HepG2 (cell line): Measurements from ENCODE around the gene CD84. TPM values are rescaled to one million over a fixed set of nuclear protein-coding genes. Genes with fewer than 3 reads are reported as not detected.
A peak's percentile ranks its signal among the peaks of the same experiment; 100 is the strongest.
"Not testable (repeated sequence)": the region's sequence is repeated elsewhere in the genome, so short reads cannot be mapped to it uniquely, and the experiment has no call there.

Experiments
- ATAC-seq: fragments of 200-7000 bp; cut with Tn5 transposase; 3 replicates; pipeline ENCODE4 v1.9.1; 2020; ENCODE audit warnings: mild to moderate bottlenecking, moderate library complexity
- BruUV-seq: library from RNA; stranded (reverse); fragments of 400-500 nt; replicated peaks from 2 replicates; lab custom pipeline; 2021; lab: Mats Ljungman, UMichigan
- CTCF ChIA-PET: fragments of 300-600 bp; formaldehyde crosslinking; extraction: SDS; loops from one replicate; lab custom pipeline; 2021; ENCODE audit warnings: low total read pairs, inconsistent platforms, low intra/inter-chr PET ratio; lab: Yijun Ruan, JAX
- POLR2A ChIA-PET: fragments of 350-600 bp; sonication (Branson Sonifier 250); formaldehyde crosslinking; loops from one replicate; lab custom pipeline; 2020; ENCODE audit warnings: antibody characterized with exemption, inconsistent platforms; lab: Yijun Ruan, JAX
- DNase-seq: peaks from one replicate; pipeline ENCODE4 v3.0.0-alpha.2; 2015; ENCODE audit warnings: low spot score
- FAIRE-seq: peaks from 3 replicates; lab custom pipeline; 2011; peaks lifted over from hg19 to GRCh38; lab: Jason Lieb, UNC
- H2AFZ ChIP-seq: one replicate; pipeline ENCODE4 v1.6.1; 2011; ENCODE audit warnings: low read length, inconsistent platforms
- H3K27ac ChIP-seq: fragments of 300-600 bp; 3 replicates; pipeline ENCODE4 v1.8.0; 2011; ENCODE audit warnings: mixed run types, mild to moderate bottlenecking, mixed read lengths, low read length, inconsistent platforms; ENCODE audit not compliant: insufficient read depth; ENCODE audit errors: extremely low read length
- H3K27me3 ChIP-seq, 2 experiments: fragments of 200-600 bp in 1 of 2; 2 replicates in 1 of 2; 3 replicates in 1 of 2; pipeline versions ENCODE4 v1.6.0 to v1.8.0; 2011; ENCODE audit warnings: low read length in 2 of 2, mild to moderate bottlenecking in 2 of 2, moderate library complexity in 2 of 2, inconsistent platforms in 1 of 2; ENCODE audit not compliant: insufficient read depth in 2 of 2, control insufficient read depth in 1 of 2
- H3K36me3 ChIP-seq, 2 experiments: fragments of 200-600 bp in 1 of 2; replicated peaks in 1 of 2; 2 replicates in 1 of 2; 3 replicates in 1 of 2; pipeline versions ENCODE4 v1.5.1 to v1.8.0; 2011; ENCODE audit warnings: low read length in 2 of 2, inconsistent platforms in 1 of 2; ENCODE audit not compliant: insufficient read depth in 2 of 2, control insufficient read depth in 1 of 2
- H3K4me1 ChIP-seq: 2 replicates; pipeline ENCODE4 v1.5.1; 2012; ENCODE audit warnings: low read length, inconsistent platforms; ENCODE audit not compliant: insufficient read depth
- H3K4me2 ChIP-seq: 2 replicates; pipeline ENCODE4 v1.6.0; 2011; ENCODE audit warnings: low read depth, low read length, inconsistent platforms
- H3K4me3 ChIP-seq, 3 experiments: fragments of 200-600 bp in 1 of 3; sonication (generic), shearing (Covaris generic) in 1 of 3; replicated peaks in 1 of 3; 2 replicates each; pipeline ENCODE4 v1.5.1; 2011 to 2016; ENCODE audit warnings: low read length in 3 of 3, inconsistent platforms in 2 of 3, low read depth in 2 of 3, mild to moderate bottlenecking in 2 of 3, control low read depth in 1 of 3, mixed read lengths in 1 of 3; ENCODE audit not compliant: insufficient read depth in 1 of 3
- H3K79me2 ChIP-seq: one replicate; pipeline ENCODE4 v1.6.1; 2011; ENCODE audit warnings: low read length, inconsistent platforms; ENCODE audit not compliant: insufficient read depth
- H3K9ac ChIP-seq: 2 replicates; pipeline ENCODE4 v1.6.0; 2011; ENCODE audit warnings: mild to moderate bottlenecking, low read depth, low read length, inconsistent platforms; ENCODE audit not compliant: insufficient read depth
- H3K9me3 ChIP-seq: 2 replicates; pipeline ENCODE4 v1.5.1; 2012; ENCODE audit warnings: mild to moderate bottlenecking, low read length
- H4K20me1 ChIP-seq: 2 replicates; pipeline ENCODE4 v1.6.0; 2011; ENCODE audit warnings: inconsistent platforms, mild to moderate bottlenecking, low read length, moderate library complexity; ENCODE audit not compliant: insufficient read depth
- FOSL1 ChIP-seq: sonication (generic); formaldehyde crosslinking; IDR thresholded peaks from 2 replicates; pipeline ENCODE4 v1.9.0; 2021; ENCODE audit warnings: missing genetic modification reagents, borderline replicate concordance
- MAFF ChIP-seq: IDR thresholded peaks from 2 replicates; pipeline ENCODE4 v1.6.1; 2011; ENCODE audit warnings: low read depth, low read length, improper control_type of control experiment
- MAFK ChIP-seq, 2 experiments: IDR thresholded peaks in 1 of 2; conservative IDR thresholded peaks in 1 of 2; 2 replicates each; pipeline ENCODE4 v1.6.1; 2011; ENCODE audit warnings: improper control_type of control experiment in 2 of 2, low read length in 2 of 2
- TOE1 ChIP-seq: sonication (generic); formaldehyde crosslinking; IDR thresholded peaks from 2 replicates; pipeline ENCODE4 v1.4.0; 2020; ENCODE audit warnings: mild to moderate bottlenecking, missing genetic modification reagents
- ZBTB3 ChIP-seq: sonication (generic); formaldehyde crosslinking; IDR thresholded peaks from 2 replicates; pipeline ENCODE4 v1.4.0; 2020; ENCODE audit warnings: low read depth, mild to moderate bottlenecking, moderate library complexity, missing genetic modification reagents, borderline replicate concordance
- ZBTB7A ChIP-seq: sonication (generic); formaldehyde crosslinking; IDR thresholded peaks from 2 replicates; pipeline ENCODE4 v1.8.0; 2022; ENCODE audit warnings: mild to moderate bottlenecking, missing genetic modification reagents
- WGBS: methylation state at CpG from one replicate; pipeline ENCODE4 v1.1.6; 2017; ENCODE audit warnings: low lambda C conversion rate; 5-methylcytosine and 5-hydroxymethylcytosine counted together
- in situ Hi-C: cut with HindIII; loops from 2 replicates; pipeline ENCODE4 v1.10.0; 2017; ENCODE audit warnings: low pct_unique_long_range_greater_than_20kb; ENCODE audit not compliant: extremely low pct_ligation_motif_present
- intact Hi-C: fragments of 100-400 bp; cut with micrococcal nuclease; formaldehyde crosslinking; loops from one replicate; pipeline ENCODE4 v1.10.0; 2022; ENCODE audit not compliant: unreplicated experiment
- polyA plus RNA-seq, 8 experiments: library from polyadenylated mRNA; depleted of rRNA in 3 of 8; stranded (reverse) in 7 of 8; unstranded in 1 of 8; fragments of >200 nt; fragmentation: Illumina TruSeq in 4 of 8; extraction: Trizol in 4 of 8; gene quantifications; 2 replicates each; pipeline versions ENCODE4 v1.2.1 to v1.2.3, GENCODE V29; 2011 to 2016; ENCODE audit warnings: low read depth in 4 of 8, missing spikeins in 1 of 8, mixed read lengths in 1 of 8; ENCODE audit not compliant: insufficient read depth in 1 of 8
- total RNA-seq, 5 experiments: library from RNA; depleted of rRNA; stranded (reverse); fragments of >200 nt; fragmentation: Illumina TruSeq; extraction: Trizol; gene quantifications; 2 replicates each; pipeline ENCODE4 v1.2.3, GENCODE V29; 2016; ENCODE audit warnings: low read depth in 1 of 5

The CD84 gene
- total and polyA plus RNA-seq, 2 of the 13 experiments (the other 11 are each of a cell fraction or from before 2014, with no cell fraction given): not detected

DNA sequence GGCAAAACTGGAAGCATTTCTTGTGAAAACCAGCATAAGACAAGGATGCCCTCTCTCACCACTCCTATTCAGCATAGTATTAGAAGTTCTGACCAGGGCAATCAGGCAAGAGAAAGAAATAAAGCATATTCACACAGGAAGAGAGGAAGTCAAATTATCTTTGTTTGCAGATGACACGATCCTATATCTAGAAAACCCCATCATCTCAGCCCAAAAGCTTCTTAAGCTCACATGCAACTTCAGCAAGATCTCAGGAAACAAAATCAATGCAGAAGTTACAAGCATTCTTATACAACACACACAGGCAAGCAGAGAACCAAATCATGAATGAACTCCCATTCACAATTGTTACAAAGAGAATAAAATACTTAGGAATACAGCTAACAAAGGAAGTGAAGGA is 63.4 kb downstream of the CD84 start:
- peaks cover 12% of the 10 kb centered on the region; the same call in 1 of the 2 replicates for H3K4me1 ChIP-seq
- H3K9me3 ChIP-seq, DNase-seq, H2AFZ ChIP-seq, H3K27me3 ChIP-seq, FAIRE-seq, H3K4me3 ChIP-seq, H3K36me3 ChIP-seq, CTCF ChIA-PET, BruUV-seq, POLR2A ChIA-PET, ATAC-seq, H3K4me2 ChIP-seq, H3K79me2 ChIP-seq, H3K9ac ChIP-seq, in situ Hi-C loops, H3K27ac ChIP-seq, H4K20me1 ChIP-seq, intact Hi-C loops: not testable (repeated sequence)
- 0% methylated on average over 1 of the region's 1 CpG for WGBS

GRCh38 chr1:160504651-160505050 is 74.6 kb downstream of the CD84 start:
- no TSS peak for BruUV-seq
- H3K4me3 ChIP-seq: no peak overlapping the region
- no peak for DNase-seq
- H3K4me2 ChIP-seq: no peak overlapping the region
- no peak for ATAC-seq
- H3K9ac ChIP-seq: no peak overlapping the region
- H4K20me1 ChIP-seq: no peaks in the 10 kb centered on the region
- no peak for FAIRE-seq
- H3K27ac ChIP-seq: no peak overlapping the region
- CTCF ChIA-PET: no interaction called here
- H3K79me2 ChIP-seq: no peaks in the 10 kb centered on the region
- H3K27me3 ChIP-seq: no peaks in the 10 kb centered on the region
- no peaks in the 10 kb centered on the region for H3K9me3 ChIP-seq
- H3K4me1 ChIP-seq: no peaks in the 10 kb centered on the region
- no peaks in the 10 kb centered on the region for H3K36me3 ChIP-seq
- in situ Hi-C loops: no loop called here
- POLR2A ChIA-PET: no interaction called here
- no peak overlapping the region for H2AFZ ChIP-seq
- WGBS: 20% methylated on average over 2 of the region's 2 CpGs
- TF ChIP-seq ZBTB7A (CRISPR knock-in tag) (no peak), TOE1 (no peak)
- intact Hi-C loops: no loop called here

- BruUV-seq: no TSS peak
- intact Hi-C loops (no loop called here), in situ Hi-C loops (no loop called here)
- Histone ChIP-seq H3K4me2 (no peak overlapping the region), H3K27me3 (no peaks in the 10 kb centered on the region), H3K9me3 (no peaks in the 10 kb centered on the region; the same call in 1 of the 2 replicates), H2AFZ (no peak overlapping the region), H3K79me2 (no peaks in the 10 kb centered on the region), H3K4me3 (no peak overlapping the region), H4K20me1 (no peaks in the 10 kb centered on the region), H3K36me3 (no peaks in the 10 kb centered on the region), H3K27ac (no peak overlapping the region), H3K9ac (no peak overlapping the region), H3K4me1 (no peaks in the 10 kb centered on the region)
- ChIA-PET POLR2A (no interaction called here), CTCF (no interaction called here)
- 51% methylated on average over 6 of the region's 6 CpGs for WGBS
- peak; percentile 66; a peak in 3 of 4 replicates for TF ChIP-seq MAFK (conservative IDR thresholded peaks at IDR 0.05 in 1 of 2, IDR thresholded peaks at IDR 0.05 in 1 of 2; ENCODE audit: low read length in 2 of 2)
- TF ChIP-seq FOSL1 (CRISPR knock-in tag): no peak
- TF ChIP-seq ZBTB3 (CRISPR knock-in tag): no peak
- TF ChIP-seq MAFF: peak; percentile 52
- no peak for DNase-seq
- ATAC-seq: no peak
- FAIRE-seq: no peak
Observed at GRCh38 chr1:160503087-160503486, 76.2 kb downstream of the CD84 start.
